Right lobe of liver (tissue), 6 donors: ENCODE data around the gene BSCL2. TPM values are rescaled to one million over a fixed set of nuclear protein-coding genes. Genes with fewer than 3 reads are reported as not detected.
A peak's percentile ranks its signal among the peaks of the same experiment; 100 is the strongest.

Source experiments
- ATAC-seq, 4 donors: fragments of 200-7000 bp; cut with Tn5 transposase; one replicate each; pipeline ENCODE4 v1.9.1; 2020; ENCODE audit warnings: mild to moderate bottlenecking in 4 of 4, moderate library complexity in 4 of 4
- DNase-seq, 3 donors: peaks; one replicate each; pipeline ENCODE4 v3.0.0-alpha.2; 2020
- H3K27ac ChIP-seq, 3 donors: fragments of 200-600 bp; one replicate each; pipeline ENCODE4 v1.8.0; 2022
- H3K27me3 ChIP-seq, 2 donors: fragments of 200-600 bp; one replicate each; pipeline ENCODE4 v1.8.0; 2022
- H3K36me3 ChIP-seq, 4 donors: fragments of 200-600 bp; sonication (generic) in 1 of 4; one replicate each; pipeline versions ENCODE4 v1.5.1 to v1.8.0; 2017 to 2022; ENCODE audit warnings: control low read depth in 1 of 4
- H3K4me1 ChIP-seq, 4 donors: fragments of 200-600 bp; sonication (generic) in 1 of 4; one replicate each; pipeline versions ENCODE4 v1.5.1 to v1.8.0; 2017 to 2022; ENCODE audit warnings: control low read depth in 1 of 4
- H3K4me3 ChIP-seq, 3 donors: fragments of 200-600 bp; one replicate each; pipeline ENCODE4 v1.8.0; 2022
- H3K9me3 ChIP-seq, 4 donors: fragments of 200-600 bp; sonication (generic) in 1 of 4; one replicate each; pipeline versions ENCODE4 v1.5.1 to v1.8.0; 2017 to 2022; ENCODE audit warnings: control low read depth in 1 of 4
- CTCF ChIP-seq, 4 donors: fragments of 200-600 bp in 3 of 4; fragments of 450-650 bp in 1 of 4; IDR thresholded peaks; one replicate each; pipeline versions ENCODE4 v1.5.1 to v1.8.0; 2016 to 2022; ENCODE audit warnings: antibody characterized with exemption in 4 of 4, mild to moderate bottlenecking in 2 of 4
- POLR2A ChIP-seq: fragments of 450-650 bp; IDR thresholded peaks from one replicate; pipeline ENCODE4 v1.6.1; 2017; ENCODE audit warnings: antibody characterized with exemption, mild to moderate bottlenecking
- WGBS: methylation state at CpG from one replicate; pipeline ENCODE4 v1.1.6; 2018; ENCODE audit warnings: low coverage, low lambda C conversion rate; ENCODE audit not compliant: insufficient coverage; ENCODE audit errors: missing lambda C conversion rate; 5-methylcytosine and 5-hydroxymethylcytosine counted together
- intact Hi-C, 2 donors: fragments of 100-400 bp; cut with DNase I; formaldehyde crosslinking; loops; one replicate each; pipeline versions ENCODE4 v1.11.2 to v1.14.1; 2022
- total RNA-seq, 6 experiments: library from RNA; depleted of rRNA in 2 of 6; stranded (reverse); fragments of >200 nt in 2 of 6; fragmentation: NEBNext Ultra II Directional in 3 of 6; extraction: Animal tissue kit (Norgen Biotek cat#: 25700) in 3 of 6; gene quantifications; one replicate each; pipeline versions ENCODE4 v1.1.0 to v1.2.4, GENCODE V29; 2016 to 2023
- donor health status: DM: no; HTN: yes; CAD: no.
- donor health status: DM: no; HTN: no; CAD: no.
- donor health status: DM: no; HTN: no; CAD: no.
- donor health status: DM: no; HTN: yes; CAD: no.
- donor health status: DM: no; HTN: yes; CAD: no.

Gene BSCL2
- total RNA-seq, 6 experiments from 2014 or later = 18.8 to 41.4 (median 34.3) TPM

DNA sequence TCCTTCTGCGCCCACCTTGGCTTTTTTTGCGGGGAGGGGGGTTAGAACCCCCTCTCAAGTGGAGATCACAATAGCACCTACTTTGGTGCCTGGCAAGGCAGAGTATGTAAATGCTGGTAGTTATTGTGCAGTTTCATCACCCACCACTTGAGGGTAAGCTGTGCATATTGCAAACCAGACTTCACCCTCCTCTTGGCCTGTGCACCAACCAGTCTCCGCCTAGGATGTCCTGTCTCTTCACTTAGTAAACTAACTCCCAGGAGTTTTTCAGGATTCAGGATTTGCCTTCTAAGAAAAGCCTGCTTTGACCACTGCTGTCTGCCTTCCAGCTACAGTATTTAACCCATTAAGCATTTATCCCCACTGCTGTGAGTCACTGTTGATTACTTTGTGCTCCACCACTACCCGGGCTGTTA is 26.4 kb downstream of the BSCL2 start:
- TF ChIP-seq CTCF (IDR thresholded peaks at IDR 0.05) = peak; percentile 41 to 58 (median 54)
- no peak for TF ChIP-seq POLR2A
- peaks cover 0 to 19% (median 8%) of the 10 kb centered on the region in 4 donors for H3K4me1 ChIP-seq
- peak; percentile 77 to 94 (median 86) for ATAC-seq
- no peak overlapping the region for H3K4me3 ChIP-seq
- WGBS = 41% methylated on average over 4 of the region's 4 CpGs
- H3K9me3 ChIP-seq = no peaks in the 10 kb centered on the region
- DNase-seq = peak in 1 of 3 donors; percentile 61
- no peak overlapping the region for H3K27ac ChIP-seq
- H3K36me3 ChIP-seq = peaks cover 0 to 10% (median 0%) of the 10 kb centered on the region in 4 donors
- intact Hi-C loops = no loop called here
- H3K27me3 ChIP-seq = no peaks in the 10 kb centered on the region

DNA sequence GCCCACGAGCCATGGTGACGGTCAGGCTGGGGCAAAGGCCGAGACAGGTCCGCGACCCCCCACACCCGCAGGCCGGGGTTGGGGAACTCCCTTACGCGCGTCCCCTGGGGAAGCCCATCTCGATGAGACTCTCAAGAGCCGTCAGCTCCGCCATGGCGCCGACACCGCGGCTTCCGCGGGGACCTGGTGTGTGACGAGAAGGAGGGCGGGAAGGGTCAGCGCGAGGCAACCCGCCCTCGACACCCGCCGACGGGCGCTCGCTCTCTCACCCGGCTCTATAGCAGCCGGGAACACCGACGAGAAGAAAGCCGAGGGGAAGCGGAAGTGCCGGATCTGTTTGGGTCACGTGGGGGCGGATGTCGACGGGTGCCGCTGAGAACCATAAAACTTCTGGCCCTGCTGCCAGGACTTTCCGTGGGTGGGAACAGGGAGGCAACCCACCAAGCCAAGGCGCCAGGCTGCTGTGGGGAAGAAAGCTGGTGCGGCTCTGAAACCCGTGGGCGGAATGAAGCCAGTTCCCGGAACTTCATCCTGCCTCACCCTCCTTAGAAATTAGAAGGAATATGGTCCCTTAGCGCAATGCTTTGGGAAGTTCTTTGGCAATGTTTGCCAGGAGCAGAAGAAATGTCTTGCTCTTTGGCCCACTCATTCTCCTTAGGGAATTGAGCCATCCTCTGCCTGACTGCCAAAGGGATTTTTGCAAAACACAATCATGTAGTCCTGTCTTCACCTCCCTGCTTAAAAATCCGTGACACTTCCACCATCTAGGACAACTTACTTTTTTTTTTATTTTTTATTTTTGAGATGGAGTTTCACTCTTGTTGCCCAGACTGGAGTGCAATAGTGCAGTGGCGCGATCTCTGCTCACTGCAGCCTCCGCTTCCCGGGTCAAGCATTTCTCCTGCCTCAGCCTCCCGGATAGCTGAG is 28.2 kb downstream of the BSCL2 start, which contains the start of gene UBXN1:
TSS of gene UBXN1 (minus strand) at position 304 of the 927 bp plus-strand sequence. CDS start at position 154, 150 bp downstream.
- Histone ChIP-seq H3K27ac (peak within 1 kb of the TSS; percentile 43 to 78 (median 71)), H3K36me3 (peaks cover 0 to 18% (median 0%) of the 10 kb centered on the region in 4 donors), H3K27me3 (no peaks in the 10 kb centered on the region), H3K9me3 (no peaks in the 10 kb centered on the region), H3K4me3 (peak within 1 kb of the TSS; percentile 96 to 99 (median 98)), H3K4me1 (peaks cover 0 to 19% (median 8%) of the 10 kb centered on the region in 4 donors)
- TF ChIP-seq POLR2A (peak; percentile 72), CTCF (IDR thresholded peaks at IDR 0.05) (no peak)
- ATAC-seq (peak; percentile 81 to 93 (median 90)), DNase-seq (peak; percentile 86 to 92 (median 90))
- intact Hi-C loops = loop anchor here in 1 of 2 donors (10.0 kb wide), 1 partner anchor 64 kb away; the partner anchor contains the start of genes EML3 and ROM1
- 21% methylated on average over 17 of the region's 55 CpGs for WGBS

- DNase-seq (no peak), ATAC-seq (peak in 1 of 4 donors; percentile 8)
- 0% methylated on average over 6 of the region's 16 CpGs for WGBS
- Histone ChIP-seq H3K9me3 (no peaks in the 10 kb centered on the region), H3K27me3 (no peaks in the 10 kb centered on the region), H3K4me3 (peak overlapping the region; percentile 96 to 99 (median 98)), H3K27ac (peak overlapping the region; percentile 43 to 78 (median 71)), H3K36me3 (peaks cover 0 to 23% (median 0%) of the 10 kb centered on the region in 4 donors), H3K4me1 (peaks cover 0 to 19% (median 8%) of the 10 kb centered on the region in 4 donors)
- TF ChIP-seq CTCF (IDR thresholded peaks at IDR 0.05) (no peak), POLR2A (no peak)
- intact Hi-C loops = loop anchor here in 1 of 2 donors (10.0 kb wide), 1 partner anchor 64 kb away; the partner anchor contains the start of genes EML3 and ROM1
These were observed 28.8 kb downstream of the BSCL2 start for GRCh38 chr11:62678433-62678769.

DNA sequence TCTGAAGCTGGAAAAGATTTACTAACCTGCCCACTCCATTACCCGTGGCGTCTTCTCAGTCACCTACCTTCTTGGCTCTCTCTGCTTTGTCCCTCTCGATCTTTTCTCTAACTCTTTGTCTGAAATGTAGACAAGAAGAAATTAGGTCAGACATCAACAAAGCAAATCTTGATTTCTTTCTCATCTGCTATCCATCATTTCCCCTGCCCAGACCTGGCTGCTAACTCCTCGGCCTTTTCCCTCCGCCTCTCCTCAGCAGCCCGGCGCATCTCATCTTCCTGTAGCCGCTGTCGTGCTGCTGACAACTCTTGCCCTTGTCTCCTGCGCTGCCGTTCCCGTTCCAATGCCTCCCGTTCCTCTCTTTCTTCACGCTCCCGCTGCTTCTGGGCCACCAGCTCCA is 29.5 kb downstream of the BSCL2 start:
- no peak for ATAC-seq
- Histone ChIP-seq H3K36me3 (peaks cover 0 to 26% (median 0%) of the 10 kb centered on the region in 4 donors), H3K4me3 (peak overlapping the region in 1 of 3 donors; percentile 99), H3K27ac (no peak overlapping the region), H3K4me1 (peaks cover 0 to 25% (median 12%) of the 10 kb centered on the region in 4 donors), H3K27me3 (no peaks in the 10 kb centered on the region), H3K9me3 (no peaks in the 10 kb centered on the region)
- intact Hi-C loops = loop anchor here in 1 of 2 donors (10.0 kb wide), 1 partner anchor 63 kb away; the partner anchor contains the start of genes EML3 and ROM1
- no peak for TF ChIP-seq POLR2A
- no peak for TF ChIP-seq CTCF (IDR thresholded peaks at IDR 0.05)
- DNase-seq = no peak
- 78% methylated on average over 14 of the region's 15 CpGs for WGBS
